ENCODE results near the gene BAAT.
"Not testable (repeated sequence)": the region's sequence is repeated elsewhere in the genome, so short reads cannot be mapped to it uniquely, and the experiment has no call there.

Gene BAAT

GRCh38 chr9:101332362-101332761, 52.4 kb downstream of the BAAT start:
- ChIA-PET POLR2A (no interaction called here), CTCF (no interaction called here)
- no peak for DNase-seq (ENCODE audit: extremely low spot score)
- TF ChIP-seq CTCF (IDR thresholded peaks at IDR 0.05; ENCODE audit: control extremely low read depth, extremely low read depth, low read depth, missing control alignments): no peak

- POLR2A ChIA-PET; DNase-seq (ENCODE audit: extremely low spot score): not testable (repeated sequence)
- CTCF ChIA-PET: interaction anchor here (1.5 kb wide), 1 partner anchor 12 kb away, joined by 3 read pairs; no protein-coding TSS in a partner anchor
These were observed 57.3 kb downstream of the BAAT start for GRCh38 chr9:101327422-101327909.

- ChIA-PET POLR2A (no interaction called here), CTCF (interaction anchor here (1.5 to 2.3 kb wide), 2 partner anchors 13 to 15 kb away, joined by 3 to 12 read pairs; no protein-coding TSS in a partner anchor)
- no peak for TF ChIP-seq CTCF (IDR thresholded peaks at IDR 0.05; ENCODE audit: control extremely low read depth, extremely low read depth, low read depth, missing control alignments)
- no peak for DNase-seq (ENCODE audit: extremely low spot score)
These were observed 58.3 kb downstream of the BAAT start for GRCh38 chr9:101326501-101326900.

GRCh38 chr9:101326035-101326434, 58.8 kb downstream of the BAAT start:
- TF ChIP-seq CTCF (IDR thresholded peaks at IDR 0.05; ENCODE audit: control extremely low read depth, extremely low read depth, low read depth, missing control alignments): no peak
- POLR2A ChIA-PET: no interaction called here
- CTCF ChIA-PET: interaction anchor here (1.5 to 2.3 kb wide), 2 partner anchors 14 kb away, joined by 3 to 12 read pairs; no protein-coding TSS in a partner anchor
- no peak for DNase-seq (ENCODE audit: extremely low spot score)

- no peak for TF ChIP-seq CTCF (IDR thresholded peaks at IDR 0.05; ENCODE audit: control extremely low read depth, extremely low read depth, low read depth, missing control alignments)
- ChIA-PET CTCF (interaction anchor here (2.3 kb wide), 1 partner anchor 13 kb away, joined by 12 read pairs; no protein-coding TSS in a partner anchor), POLR2A (no interaction called here)
- no peak for DNase-seq (ENCODE audit: extremely low spot score)
These were observed 59.8 kb downstream of the BAAT start for GRCh38 chr9:101325053-101325452.

GRCh38 chr9:101324245-101324804, 60.5 kb downstream of the BAAT start:
- POLR2A ChIA-PET: no interaction called here
- CTCF ChIA-PET: interaction anchor here (0.7 to 1.3 kb wide), 2 partner anchors 12 to 22 kb away, joined by 3 to 5 read pairs; no protein-coding TSS in a partner anchor
- DNase-seq (ENCODE audit: extremely low spot score): no peak
- TF ChIP-seq CTCF (IDR thresholded peaks at IDR 0.05; ENCODE audit: control extremely low read depth, extremely low read depth, low read depth, missing control alignments): no peak

GRCh38 chr9:101323129-101323528, 61.7 kb downstream of the BAAT start:
- TF ChIP-seq CTCF (IDR thresholded peaks at IDR 0.05; ENCODE audit: control extremely low read depth, extremely low read depth, low read depth, missing control alignments): no peak
- ChIA-PET CTCF (interaction anchor here (1.0 to 1.3 kb wide), 2 partner anchors 12 to 18 kb away, joined by 3 read pairs; no protein-coding TSS in a partner anchor), POLR2A (no interaction called here)
- no peak for DNase-seq (ENCODE audit: extremely low spot score)

Data from GM10248 (cell line).